Choroid plexus epithelial cell (primary cell): ENCODE measurements around the gene HACD1.
A peak's percentile ranks its signal among the peaks of the same experiment; 100 is the strongest.

Experiments used
- DNase-seq: peaks from one replicate; pipeline ENCODE4 v3.0.0-alpha.2; 2010; ENCODE audit warnings: low read depth
- H3K4me3 ChIP-seq: 2 replicates; pipeline ENCODE4 v1.5.1; 2011; ENCODE audit warnings: low read depth, mild to moderate bottlenecking, control low read depth, low read length, moderate library complexity
- CTCF ChIP-seq: conservative IDR thresholded peaks from 2 replicates; pipeline ENCODE4 v1.5.1; 2011; ENCODE audit warnings: low read depth, mild to moderate bottlenecking, control low read depth, inconsistent platforms, low read length, moderate library complexity

Gene HACD1

GRCh38 chr10:17617031-17617911 is at the start of gene HACD1:
Gene HACD1, minus strand, starts transcription at chr10:17617374. Its CDS starts 35 bp downstream, at chr10:17617339.
- H3K4me3 ChIP-seq = peak within 1 kb of the TSS; percentile 73
- peak; percentile 34 for TF ChIP-seq CTCF
- peak; percentile 74 for DNase-seq

- no peak overlapping the region for H3K4me3 ChIP-seq
- peak; percentile 98 for DNase-seq
- no peak for TF ChIP-seq CTCF
Observed at GRCh38 chr10:17665747-17666146, 48.6 kb upstream of the HACD1 start.

GRCh38 chr10:17663450-17663849 is 46.3 kb upstream of the HACD1 start:
- H3K4me3 ChIP-seq = no peak overlapping the region
- no peak for TF ChIP-seq CTCF

GRCh38 chr10:17662193-17663138 is 45.3 kb upstream of the HACD1 start:
- DNase-seq = no peak
- no peak for TF ChIP-seq CTCF
- H3K4me3 ChIP-seq = no peak overlapping the region

More at GRCh38 chr10:17663450-17663849, 46.3 kb upstream of the HACD1 start:
- DNase-seq = no peak

GRCh38 chr10:17661510-17661909 is 44.3 kb upstream of the HACD1 start:
- DNase-seq = no peak
- no peak overlapping the region for H3K4me3 ChIP-seq
- TF ChIP-seq CTCF = no peak

GRCh38 chr10:17660921-17661320 is 43.7 kb upstream of the HACD1 start:
- no peak for TF ChIP-seq CTCF
- H3K4me3 ChIP-seq = no peak overlapping the region
- no peak for DNase-seq
